ENCODE measurements around the gene OR2V2. TPM values are rescaled to one million over a fixed set of nuclear protein-coding genes. Genes with fewer than 3 reads are reported as not detected.

OR2V2 gene
- total RNA-seq, 1 experiment from 2014 or later, result not detected

GRCh38 chr5:181159286-181160151, 12.1 kb downstream of the OR2V2 start:
- TF ChIP-seq CTCF (conservative IDR thresholded peaks at IDR 0.05), result peak; percentile 88
- H3K4me1 ChIP-seq (ENCODE audit: insufficient read depth, low read length), result no peaks in the 10 kb centered on the region
- H3K9ac ChIP-seq (ENCODE audit: extremely low read depth, insufficient read length, low read length), result no peak overlapping the region
- Mint-ChIP-seq H3K4me3 (peak overlapping the region; percentile 7 to 9; a peak in 4 of 5 replicates), H3K27ac (peak overlapping the region; percentile 68 to 93 (median 81); a peak in 5 of 7 replicates), H3K27me3 (ENCODE audit: low read depth) (peaks cover 39% of the 10 kb centered on the region), H3K36me3 (ENCODE audit: insufficient read depth in 1 of 3, low read depth in 3 of 3) (no peaks in the 10 kb centered on the region; a peak in 1 of 7 replicates), H3K9me3 (no peaks in the 10 kb centered on the region; a peak in 4 of 5 replicates), H3K4me1 (peaks cover 17 to 28% of the 10 kb centered on the region in 2 experiments)
- H4K91ac ChIP-seq (ENCODE audit: insufficient read length, low read depth, low read length), result no peak overlapping the region
- no peaks in the 10 kb centered on the region for H3K27me3 ChIP-seq (ENCODE audit: insufficient read depth, low read length)
- H4K8ac ChIP-seq (replicated peaks; ENCODE audit: insufficient read length, low read depth, low read length), result no peak overlapping the region
- H4K5ac ChIP-seq (ENCODE audit: insufficient read length, low read depth, low read length), result no peak overlapping the region
- no peak overlapping the region for H2AK5ac ChIP-seq (ENCODE audit: insufficient read length, low read length)
- H3K4me2 ChIP-seq (ENCODE audit: insufficient read depth, insufficient read length, low read length), result no peak overlapping the region
- no peak overlapping the region for H2BK12ac ChIP-seq (ENCODE audit: insufficient read length, low read depth, low read length)
- H3K79me1 ChIP-seq (ENCODE audit: insufficient read depth, low read depth, low read length, poor library complexity, severe bottlenecking), result no peaks in the 10 kb centered on the region
- H3K56ac ChIP-seq (ENCODE audit: insufficient read length, low read depth, low read length), result no peak overlapping the region
- no peak overlapping the region for H3T11ph ChIP-seq (ENCODE audit: low read length)
- H2BK5ac ChIP-seq (ENCODE audit: insufficient read length, low read length), result no peak overlapping the region
- H3K18ac ChIP-seq (ENCODE audit: insufficient read length, low read depth, low read length), result peak overlapping the region; percentile 91
- H3K27ac ChIP-seq (ENCODE audit: insufficient read length, low read depth, low read length), result no peak overlapping the region
- 0 out of 2 replicates have a peak overlapping the region, but pooled peaks have one; percentile 21 for H3K14ac ChIP-seq (ENCODE audit: insufficient read depth, low read length)
- peak; percentile 90 for DNase-seq
- no peaks in the 10 kb centered on the region for H3K9me3 ChIP-seq (ENCODE audit: control insufficient read depth, low read depth, low read length)
- no peak overlapping the region for H3K23ac ChIP-seq (ENCODE audit: insufficient read length, low read depth, low read length)
- H4K20me1 ChIP-seq (ENCODE audit: control insufficient read depth, insufficient read depth, insufficient read length), result no peaks in the 10 kb centered on the region
- no peak overlapping the region for H3K4ac ChIP-seq (ENCODE audit: low read depth, low read length)
- no peak overlapping the region for H2AFZ ChIP-seq (ENCODE audit: low read length)
- no CpG with 5 or more reads among the region's 20 CpGs for WGBS (ENCODE audit: extremely low coverage, insufficient read length, low lambda C conversion rate)
- H2BK120ac ChIP-seq (ENCODE audit: low read depth, low read length, poor library complexity, severe bottlenecking), result no peak overlapping the region
- no peak overlapping the region for H2BK20ac ChIP-seq (ENCODE audit: low read depth, low read length, poor library complexity, severe bottlenecking)
- H3K79me2 ChIP-seq (ENCODE audit: insufficient read depth, low read length), result no peaks in the 10 kb centered on the region
- H3K23me2 ChIP-seq (ENCODE audit: insufficient read length, low read depth, low read length, poor library complexity, severe bottlenecking), result peaks cover 8% of the 10 kb centered on the region
- H2BK15ac ChIP-seq (ENCODE audit: low read depth, low read length), result no peak overlapping the region

Measured in H9 (cell line).